Endodermal cell (in vitro differentiated cells): ENCODE data around the gene ATP6V0B. TPM values are rescaled to one million over a fixed set of nuclear protein-coding genes. Genes with fewer than 3 reads are reported as not detected.

Experiments
- DNase-seq: peaks from one replicate; pipeline ENCODE4 v3.0.0-alpha.2; 2017
- H3K27ac ChIP-seq: 2 replicates; pipeline ENCODE4 v1.5.1; 2013; ENCODE audit warnings: mild to moderate bottlenecking, low read depth, low read length, moderate library complexity
- H3K27me3 ChIP-seq: 2 replicates; pipeline ENCODE4 v1.6.1; 2013; ENCODE audit warnings: mild to moderate bottlenecking, low read length, moderate library complexity; ENCODE audit not compliant: insufficient read depth, control insufficient read depth, poor library complexity, severe bottlenecking
- H3K36me3 ChIP-seq: 2 replicates; pipeline ENCODE4 v1.7.0; 2013; ENCODE audit warnings: mild to moderate bottlenecking, low read length, moderate library complexity; ENCODE audit not compliant: control insufficient read depth, insufficient read depth
- H3K4me1 ChIP-seq: one replicate; pipeline ENCODE4 v1.7.0; 2013; ENCODE audit warnings: low read length; ENCODE audit not compliant: control insufficient read depth, insufficient read depth
- H3K4me3 ChIP-seq: 2 replicates; pipeline ENCODE4 v1.5.1; 2013; ENCODE audit warnings: mild to moderate bottlenecking, low read length, moderate library complexity
- H3K9ac ChIP-seq: 2 replicates; pipeline ENCODE4 v1.6.1; 2013; ENCODE audit warnings: mild to moderate bottlenecking, low read length, moderate library complexity; ENCODE audit not compliant: poor library complexity, severe bottlenecking; ENCODE audit errors: extremely low read depth
- H3K9me3 ChIP-seq: 2 replicates; pipeline ENCODE4 v1.6.1; 2013; ENCODE audit warnings: mild to moderate bottlenecking, low read length, moderate library complexity; ENCODE audit not compliant: control insufficient read depth
- H3K27ac Mint-ChIP-seq: 2 replicates; pipeline ENCODE4 v1.8.0; 2020; ENCODE audit warnings: mixed read lengths
- H3K27me3 Mint-ChIP-seq: 2 replicates; pipeline ENCODE4 v1.8.0; 2021; ENCODE audit warnings: mild to moderate bottlenecking, mixed read lengths; ENCODE audit not compliant: insufficient read depth
- H3K36me3 Mint-ChIP-seq: 2 replicates; pipeline ENCODE4 v1.8.0; 2020; ENCODE audit warnings: low read depth, mixed read lengths
- H3K4me1 Mint-ChIP-seq: 2 replicates; pipeline ENCODE4 v1.8.0; 2020; ENCODE audit warnings: mixed read lengths
- H3K4me3 Mint-ChIP-seq: 2 replicates; pipeline ENCODE4 v1.8.0; 2020; ENCODE audit warnings: mild to moderate bottlenecking, moderate library complexity, mixed read lengths
- H3K9me3 Mint-ChIP-seq: 2 replicates; pipeline ENCODE4 v1.8.0; 2020; ENCODE audit warnings: mild to moderate bottlenecking, mixed read lengths
- WGBS, 2 experiments: methylation state at CpG; one replicate each; pipeline versions ENCODE4 v1.1.5 to v1.1.7; 2013; ENCODE audit warnings: missing lambda C conversion rate in 2 of 2, mixed read lengths in 1 of 2; ENCODE audit not compliant: insufficient coverage in 1 of 2, insufficient read length in 1 of 2; 5-methylcytosine and 5-hydroxymethylcytosine counted together
- total RNA-seq, 2 donors: library from RNA; stranded (reverse); fragmentation: NEBNext Ultra II Directional in 1 of 2; extraction: Animal tissue kit (Norgen Biotek cat#: 25700) in 1 of 2; gene quantifications; 2 replicates in 1 of 2; 3 replicates in 1 of 2; pipeline ENCODE4 v1.2.1, GENCODE V29; 2021
- TF ChIP-seq, protein P1 (sequence below): fragments of 200-600 bp; sonication (generic); conservative IDR thresholded peaks from 2 replicates; pipeline ENCODE4 v1.5.0; 2021; ENCODE audit warnings: antibody characterized with exemption, mild to moderate bottlenecking

The ATP6V0B gene
- total RNA-seq, 2 donors from 2014 or later = 108 to 116 TPM

DNA sequence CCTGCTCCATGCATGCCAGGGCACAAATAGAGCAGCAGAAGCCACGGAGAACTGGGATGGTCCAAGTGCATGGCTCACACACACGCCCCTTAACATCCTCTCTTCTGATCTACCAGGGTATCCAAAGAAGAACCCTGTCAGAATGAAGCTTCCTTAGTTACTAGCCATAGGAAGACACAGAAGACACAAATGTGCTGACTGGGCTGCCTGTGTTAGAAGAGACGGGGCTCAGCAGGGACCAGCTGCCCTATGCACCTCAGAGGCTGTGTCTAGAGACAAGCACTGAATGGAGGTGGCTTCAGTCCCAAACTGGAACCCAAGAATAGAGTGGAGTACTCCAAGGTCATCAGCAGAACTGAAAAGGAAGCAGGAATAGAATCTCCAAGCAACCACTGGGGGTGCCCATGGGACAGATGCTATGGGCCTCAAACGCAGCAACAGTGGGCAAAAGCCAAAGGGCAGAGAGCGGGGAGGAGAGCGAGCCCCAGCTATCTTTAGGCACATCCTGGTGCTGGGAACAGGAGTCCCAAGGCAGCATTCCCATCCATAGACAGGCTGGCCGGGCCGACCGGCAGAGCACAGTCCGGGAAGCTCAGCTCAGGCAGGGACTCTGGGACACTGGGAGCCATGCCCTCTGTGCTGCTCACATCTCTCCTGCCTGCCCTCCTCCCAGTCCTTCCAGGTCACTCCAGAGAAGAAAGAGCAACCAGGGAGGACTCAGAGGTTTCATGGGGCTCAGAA lies 47.0 kb downstream of the ATP6V0B start:
- Mint-ChIP-seq H3K27me3 (no peaks in the 10 kb centered on the region), H3K36me3 (peaks cover 7% of the 10 kb centered on the region), H3K4me1 (peaks cover 2% of the 10 kb centered on the region), H3K4me3 (no peak overlapping the region), H3K9me3 (no peaks in the 10 kb centered on the region), H3K27ac (no peak overlapping the region)
- H3K4me3 ChIP-seq = no peak overlapping the region
- H3K36me3 ChIP-seq = no peaks in the 10 kb centered on the region
- WGBS, 2 experiments = 89 to 94% methylated on average over 6 to 10 of the region's 10 CpGs
- H3K27me3 ChIP-seq = no peaks in the 10 kb centered on the region
- no peaks in the 10 kb centered on the region for H3K4me1 ChIP-seq
- DNase-seq = no peak
- H3K9ac ChIP-seq = no peak overlapping the region
- TF ChIP-seq, protein P1, sequence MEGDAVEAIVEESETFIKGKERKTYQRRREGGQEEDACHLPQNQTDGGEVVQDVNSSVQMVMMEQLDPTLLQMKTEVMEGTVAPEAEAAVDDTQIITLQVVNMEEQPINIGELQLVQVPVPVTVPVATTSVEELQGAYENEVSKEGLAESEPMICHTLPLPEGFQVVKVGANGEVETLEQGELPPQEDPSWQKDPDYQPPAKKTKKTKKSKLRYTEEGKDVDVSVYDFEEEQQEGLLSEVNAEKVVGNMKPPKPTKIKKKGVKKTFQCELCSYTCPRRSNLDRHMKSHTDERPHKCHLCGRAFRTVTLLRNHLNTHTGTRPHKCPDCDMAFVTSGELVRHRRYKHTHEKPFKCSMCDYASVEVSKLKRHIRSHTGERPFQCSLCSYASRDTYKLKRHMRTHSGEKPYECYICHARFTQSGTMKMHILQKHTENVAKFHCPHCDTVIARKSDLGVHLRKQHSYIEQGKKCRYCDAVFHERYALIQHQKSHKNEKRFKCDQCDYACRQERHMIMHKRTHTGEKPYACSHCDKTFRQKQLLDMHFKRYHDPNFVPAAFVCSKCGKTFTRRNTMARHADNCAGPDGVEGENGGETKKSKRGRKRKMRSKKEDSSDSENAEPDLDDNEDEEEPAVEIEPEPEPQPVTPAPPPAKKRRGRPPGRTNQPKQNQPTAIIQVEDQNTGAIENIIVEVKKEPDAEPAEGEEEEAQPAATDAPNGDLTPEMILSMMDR = peak; percentile 53
- no peak overlapping the region for H3K27ac ChIP-seq
- H3K9me3 ChIP-seq = no peaks in the 10 kb centered on the region

DNA sequence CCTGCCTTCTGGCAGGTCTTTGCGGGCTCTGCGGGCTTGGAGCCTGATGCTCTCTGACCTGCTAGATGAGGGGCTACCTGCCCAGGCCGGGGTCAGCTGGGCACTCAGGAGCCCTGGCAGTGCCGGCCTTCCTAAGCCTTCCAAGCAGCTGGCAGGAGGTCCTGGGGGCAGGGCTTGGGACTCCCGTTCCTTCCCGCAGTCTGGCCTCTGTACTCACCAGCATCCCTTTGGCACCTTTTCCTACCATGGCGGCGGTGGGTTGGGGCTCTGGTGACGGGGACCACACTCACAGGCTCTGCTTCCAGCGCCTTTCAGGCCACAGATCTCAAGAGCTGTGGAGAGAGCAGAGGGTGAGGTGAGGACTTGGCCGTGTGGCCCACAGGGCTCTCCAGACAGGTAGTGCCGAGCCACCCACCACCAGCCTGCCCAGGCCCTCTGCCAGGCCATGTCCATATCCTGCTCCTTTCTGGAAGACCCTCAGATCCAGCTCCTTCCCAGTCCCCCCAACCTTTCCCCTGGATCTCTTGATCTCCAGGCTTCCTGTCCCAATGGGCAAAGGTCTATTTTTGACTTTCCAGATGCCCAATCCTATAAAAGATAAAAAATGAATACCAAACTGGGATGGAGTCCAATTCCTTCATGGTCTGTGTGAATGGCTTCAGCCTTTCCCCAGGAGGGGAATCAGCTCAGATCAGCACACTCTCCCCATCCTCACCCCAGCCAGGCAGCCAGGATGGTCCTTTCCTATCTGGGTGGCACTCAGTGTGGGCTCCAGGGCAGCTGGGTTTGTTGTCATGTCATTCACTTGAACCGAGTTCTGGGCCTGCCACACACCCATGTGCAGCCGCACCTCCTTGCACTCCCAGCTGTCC lies 49.5 kb downstream of the ATP6V0B start:
- no peaks in the 10 kb centered on the region for H3K9me3 ChIP-seq
- TF ChIP-seq, protein P1 = no peak
- DNase-seq = no peak
- no peak overlapping the region for H3K4me3 ChIP-seq
- H3K9me3 Mint-ChIP-seq = no peaks in the 10 kb centered on the region
- H3K36me3 ChIP-seq = no peaks in the 10 kb centered on the region
- WGBS, 2 experiments = 92 to 94% methylated on average over 8 to 14 of the region's 14 CpGs
- H3K4me1 Mint-ChIP-seq = peaks cover 9% of the 10 kb centered on the region
- no peak overlapping the region for H3K27ac Mint-ChIP-seq
- no peaks in the 10 kb centered on the region for H3K27me3 ChIP-seq
- H3K36me3 Mint-ChIP-seq = peaks cover 7% of the 10 kb centered on the region
- no peak overlapping the region for H3K9ac ChIP-seq
- H3K27me3 Mint-ChIP-seq = peaks cover 6% of the 10 kb centered on the region
- no peak overlapping the region for H3K27ac ChIP-seq
- H3K4me1 ChIP-seq = no peaks in the 10 kb centered on the region
- no peak overlapping the region for H3K4me3 Mint-ChIP-seq

DNA sequence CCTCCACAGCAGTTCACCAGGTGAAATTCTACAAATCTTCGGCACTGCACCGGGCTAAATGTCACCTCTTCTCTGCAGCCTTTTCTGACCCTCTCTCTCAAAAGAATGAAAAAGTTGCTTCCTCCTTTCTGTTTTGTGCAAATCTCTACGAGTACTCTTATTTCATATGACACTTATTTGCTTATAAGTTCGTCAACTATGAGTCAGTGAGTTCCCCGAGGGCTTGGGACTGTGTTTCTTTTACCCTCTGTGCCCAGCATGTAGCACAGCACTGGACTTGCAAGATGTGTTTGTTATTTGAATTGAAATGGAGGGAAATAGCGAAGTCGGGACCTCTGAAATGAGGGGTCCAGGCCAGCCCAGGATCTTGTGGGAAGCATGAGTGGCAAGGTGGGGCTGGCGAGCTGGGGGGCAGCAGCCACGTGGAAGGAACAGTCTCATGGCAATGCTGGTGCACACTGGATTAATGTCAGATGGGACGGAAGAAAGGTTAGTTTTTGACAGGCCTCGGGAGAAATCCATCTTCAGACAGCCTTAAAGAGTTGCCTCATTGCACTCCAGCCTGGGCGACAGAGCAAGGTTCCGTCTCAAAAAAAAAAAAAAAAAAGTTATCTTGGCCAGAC lies 50.3 kb downstream of the ATP6V0B start:
- 95 to 96% methylated on average over 11 to 13 of the region's 13 CpGs for WGBS, 2 experiments
- Mint-ChIP-seq H3K4me1 (peaks cover 12% of the 10 kb centered on the region), H3K27ac (no peak overlapping the region), H3K27me3 (peaks cover 8% of the 10 kb centered on the region), H3K36me3 (peaks cover 7% of the 10 kb centered on the region), H3K4me3 (no peak overlapping the region), H3K9me3 (no peaks in the 10 kb centered on the region)
- Histone ChIP-seq H3K9ac (no peak overlapping the region), H3K4me3 (no peak overlapping the region), H3K4me1 (no peaks in the 10 kb centered on the region), H3K9me3 (no peaks in the 10 kb centered on the region), H3K27me3 (no peaks in the 10 kb centered on the region), H3K36me3 (no peaks in the 10 kb centered on the region), H3K27ac (no peak overlapping the region)
- TF ChIP-seq, protein P1 = no peak
- no peak for DNase-seq
